GM12872 (cell line): ENCODE results near the gene PRICKLE2.

Experiments
- CTCF ChIP-seq: IDR thresholded peaks from 3 replicates; pipeline ENCODE4 v1.5.1; 2011; ENCODE audit warnings: low read depth, mild to moderate bottlenecking, low read length, moderate library complexity; ENCODE audit not compliant: insufficient read depth

PRICKLE2 gene

GRCh38 chr3:64225695-64226499 is 631 bp upstream of the PRICKLE2 start:
- no peak for TF ChIP-seq CTCF

GRCh38 chr3:64223791-64224745 is 1.2 kb downstream of the PRICKLE2 start:
- no peak for TF ChIP-seq CTCF

GRCh38 chr3:64222501-64223111 is 2.7 kb downstream of the PRICKLE2 start:
- TF ChIP-seq CTCF, result no peak

GRCh38 chr3:64221571-64222257 is 3.6 kb downstream of the PRICKLE2 start:
- no peak for TF ChIP-seq CTCF

- no peak for TF ChIP-seq CTCF
Observed at GRCh38 chr3:64220161-64220914, 4.9 kb downstream of the PRICKLE2 start.

GRCh38 chr3:64218746-64219145 is 6.5 kb downstream of the PRICKLE2 start:
- no peak for TF ChIP-seq CTCF
